Measurements from ENCODE around the gene GPC3. TPM values are rescaled to one million over a fixed set of nuclear protein-coding genes. Genes with fewer than 3 reads are reported as not detected.

Gene GPC3
- total and polyA plus RNA-seq, 2 donors (not counting 3 experiments of a cell fraction or from before 2014, with no cell fraction given), result not detected

DNA sequence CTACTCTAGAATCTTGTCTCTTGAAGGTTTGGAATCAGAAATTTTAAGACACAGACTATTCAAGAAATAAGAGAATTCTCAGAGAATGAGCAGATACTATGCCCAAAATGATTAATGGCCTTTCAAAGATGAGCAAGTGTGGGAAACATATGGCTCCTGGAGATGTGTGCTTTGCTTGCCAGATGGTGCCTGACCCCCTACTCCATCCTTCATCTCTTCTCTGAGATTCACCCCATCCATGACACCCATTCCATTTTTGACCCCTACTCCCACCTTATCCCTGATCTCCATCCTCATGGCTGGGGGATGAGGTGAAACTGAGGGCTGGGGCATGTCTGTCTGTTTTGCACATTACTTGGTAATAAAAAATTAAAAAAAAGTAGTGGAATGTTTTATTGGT is 75.5 kb downstream of the GPC3 start:
- H3K36me3 ChIP-seq (ENCODE audit: control insufficient read depth in 2 of 2, extremely low read depth in 1 of 2, insufficient read depth in 2 of 2, low read length in 2 of 2), result no peaks in the 10 kb centered on the region
- no TSS peak for BruUV-seq (replicated peaks)
- no peak overlapping the region for H2AFZ ChIP-seq (ENCODE audit: low read depth, low read length)
- no peak overlapping the region for H3K9ac ChIP-seq (replicated peaks; ENCODE audit: extremely low read depth, insufficient read depth, low read length)
- H3K4me2 ChIP-seq (ENCODE audit: insufficient read depth, low read length), result no peak overlapping the region
- no peaks in the 10 kb centered on the region for H3K79me2 ChIP-seq (ENCODE audit: control insufficient read depth, insufficient read depth, low read length)
- FAIRE-seq, result no peak
- dilution Hi-C loops (cut with MboI; ENCODE audit: extremely low pct_ligation_motif_present, low sequenced_read_pairs) (no loop called here), intact Hi-C loops (cut with micrococcal nuclease) (no loop called here)
- H3K9me1 ChIP-seq (replicated peaks; ENCODE audit: control insufficient read depth, extremely low read depth, insufficient read depth, low read length), result no peaks in the 10 kb centered on the region
- H3K9me3 ChIP-seq (replicated peaks; ENCODE audit: control insufficient read depth, insufficient read depth, low read length), result no peaks in the 10 kb centered on the region
- H3K27me3 ChIP-seq (ENCODE audit: control insufficient read depth in 2 of 2, insufficient read depth in 2 of 2, low read length in 2 of 2), result no peaks in the 10 kb centered on the region
- no peak overlapping the region for H3K27ac ChIP-seq (ENCODE audit: insufficient read depth, low read depth, low read length)
- ChIA-PET CTCF (no interaction called here), POLR2A (no interaction called here)
- H3K4me3 ChIP-seq (replicated peaks in 1 of 3; ENCODE audit: insufficient read depth in 1 of 3, low read depth in 1 of 3, low read length in 3 of 3), result no peak overlapping the region
- H3K4me1 ChIP-seq (ENCODE audit: control insufficient read depth, extremely low read depth, insufficient read depth, low read length), result no peaks in the 10 kb centered on the region
- no peak for DNase-seq (ENCODE audit: low read depth, low spot score)
- TF ChIP-seq MAX (IDR thresholded peaks at IDR 0.05; ENCODE audit: insufficient read depth, insufficient read length) (no peak), JUN (IDR thresholded peaks at IDR 0.05; ENCODE audit: borderline replicate concordance, insufficient read depth, insufficient read length, low read depth) (no peak), FOS (IDR thresholded peaks at IDR 0.05; ENCODE audit: borderline replicate concordance, insufficient read depth, low read length) (no peak), POLR2AphosphoS5 (IDR thresholded peaks at IDR 0.05; ENCODE audit: insufficient read depth, low read depth, low read length) (no peak)
- H4K20me1 ChIP-seq (replicated peaks; ENCODE audit: control insufficient read depth, extremely low read depth, insufficient read depth, low read length), result no peaks in the 10 kb centered on the region

DNA sequence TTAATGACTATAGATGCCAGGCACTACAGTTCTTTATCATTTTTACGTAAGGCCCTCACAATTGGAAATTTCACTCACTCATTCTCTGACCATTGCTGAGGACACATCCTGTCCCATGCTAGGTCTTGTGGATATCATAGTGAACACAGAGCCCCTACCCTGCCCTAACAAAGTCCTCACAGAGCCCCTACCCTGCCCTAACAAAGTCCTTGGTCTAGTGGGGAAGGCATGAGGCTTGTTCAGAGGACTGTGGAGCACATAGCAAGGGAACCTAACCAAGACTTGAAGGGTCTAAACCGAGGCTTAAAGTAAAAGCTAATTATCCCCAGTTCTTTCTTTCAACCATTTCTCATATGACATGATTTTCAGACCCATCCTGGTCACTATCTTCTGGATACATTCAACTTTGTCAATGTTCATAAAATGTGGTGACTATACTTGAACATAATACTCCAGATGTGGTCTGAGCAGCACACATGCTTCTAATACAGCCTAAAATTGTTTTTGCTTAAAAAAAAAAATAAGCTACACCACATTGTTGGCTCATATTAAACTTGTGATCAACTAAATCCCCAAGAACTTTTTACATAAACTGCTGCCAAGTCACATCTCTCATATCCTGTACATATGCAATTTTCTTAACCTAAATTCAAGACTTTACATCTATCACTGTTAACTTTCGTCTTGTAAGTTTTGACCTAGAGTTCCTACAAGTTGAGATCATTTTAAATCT is 77.0 kb downstream of the GPC3 start:
- FAIRE-seq (no peak), DNase-seq (ENCODE audit: low read depth, low spot score) (no peak)
- no TSS peak for BruUV-seq (replicated peaks)
- no peak overlapping the region for H3K4me2 ChIP-seq (ENCODE audit: insufficient read depth, low read length)
- no peaks in the 10 kb centered on the region for H3K9me3 ChIP-seq (replicated peaks; ENCODE audit: control insufficient read depth, insufficient read depth, low read length)
- no peak overlapping the region for H3K9ac ChIP-seq (replicated peaks; ENCODE audit: extremely low read depth, insufficient read depth, low read length)
- CTCF ChIA-PET, result no interaction called here
- no peak overlapping the region for H3K4me3 ChIP-seq (replicated peaks in 1 of 3; ENCODE audit: insufficient read depth in 1 of 3, low read depth in 1 of 3, low read length in 3 of 3)
- H4K20me1 ChIP-seq (replicated peaks; ENCODE audit: control insufficient read depth, extremely low read depth, insufficient read depth, low read length), result no peaks in the 10 kb centered on the region
- no peaks in the 10 kb centered on the region for H3K36me3 ChIP-seq (ENCODE audit: control insufficient read depth in 2 of 2, extremely low read depth in 1 of 2, insufficient read depth in 2 of 2, low read length in 2 of 2)
- POLR2A ChIA-PET, result no interaction called here
- no peaks in the 10 kb centered on the region for H3K79me2 ChIP-seq (ENCODE audit: control insufficient read depth, insufficient read depth, low read length)
- no peaks in the 10 kb centered on the region for H3K9me1 ChIP-seq (replicated peaks; ENCODE audit: control insufficient read depth, extremely low read depth, insufficient read depth, low read length)
- intact Hi-C loops (cut with micrococcal nuclease), result no loop called here
- TF ChIP-seq MYC (IDR thresholded peaks at IDR 0.05; ENCODE audit: low read depth, low read length), result no peak
- TF ChIP-seq, protein P1, sequence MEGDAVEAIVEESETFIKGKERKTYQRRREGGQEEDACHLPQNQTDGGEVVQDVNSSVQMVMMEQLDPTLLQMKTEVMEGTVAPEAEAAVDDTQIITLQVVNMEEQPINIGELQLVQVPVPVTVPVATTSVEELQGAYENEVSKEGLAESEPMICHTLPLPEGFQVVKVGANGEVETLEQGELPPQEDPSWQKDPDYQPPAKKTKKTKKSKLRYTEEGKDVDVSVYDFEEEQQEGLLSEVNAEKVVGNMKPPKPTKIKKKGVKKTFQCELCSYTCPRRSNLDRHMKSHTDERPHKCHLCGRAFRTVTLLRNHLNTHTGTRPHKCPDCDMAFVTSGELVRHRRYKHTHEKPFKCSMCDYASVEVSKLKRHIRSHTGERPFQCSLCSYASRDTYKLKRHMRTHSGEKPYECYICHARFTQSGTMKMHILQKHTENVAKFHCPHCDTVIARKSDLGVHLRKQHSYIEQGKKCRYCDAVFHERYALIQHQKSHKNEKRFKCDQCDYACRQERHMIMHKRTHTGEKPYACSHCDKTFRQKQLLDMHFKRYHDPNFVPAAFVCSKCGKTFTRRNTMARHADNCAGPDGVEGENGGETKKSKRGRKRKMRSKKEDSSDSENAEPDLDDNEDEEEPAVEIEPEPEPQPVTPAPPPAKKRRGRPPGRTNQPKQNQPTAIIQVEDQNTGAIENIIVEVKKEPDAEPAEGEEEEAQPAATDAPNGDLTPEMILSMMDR (IDR thresholded peaks at IDR 0.05; ENCODE audit: extremely low read depth in 1 of 2, insufficient read depth in 1 of 2, low read depth in 1 of 2, low read length in 2 of 2), result no peak
- TF ChIP-seq EZH2 (IDR thresholded peaks at IDR 0.05; ENCODE audit: borderline replicate concordance, low read depth, low read length, severe bottlenecking), result no peak
- no peak for TF ChIP-seq POLR2A (IDR thresholded peaks at IDR 0.05; ENCODE audit: low read depth, low read length)
- TF ChIP-seq FOS (IDR thresholded peaks at IDR 0.05; ENCODE audit: borderline replicate concordance, insufficient read depth, low read length), result no peak
- TF ChIP-seq MAX (IDR thresholded peaks at IDR 0.05; ENCODE audit: insufficient read depth, insufficient read length), result no peak
- TF ChIP-seq POLR2AphosphoS5 (IDR thresholded peaks at IDR 0.05; ENCODE audit: insufficient read depth, low read depth, low read length), result no peak
- H3K4me1 ChIP-seq (ENCODE audit: control insufficient read depth, extremely low read depth, insufficient read depth, low read length), result no peaks in the 10 kb centered on the region
- H2AFZ ChIP-seq (ENCODE audit: low read depth, low read length), result no peak overlapping the region
- dilution Hi-C loops (cut with MboI; ENCODE audit: extremely low pct_ligation_motif_present, low sequenced_read_pairs), result no loop called here
- H3K27ac ChIP-seq (ENCODE audit: insufficient read depth, low read depth, low read length), result no peak overlapping the region
- H3K27me3 ChIP-seq (ENCODE audit: control insufficient read depth in 2 of 2, insufficient read depth in 2 of 2, low read length in 2 of 2), result no peaks in the 10 kb centered on the region
